H1 (cell line): ENCODE measurements around the gene RAD51B. TPM values are rescaled to one million over a fixed set of nuclear protein-coding genes. Genes with fewer than 3 reads are reported as not detected.

Experiments
- CTCF ChIA-PET: fragments of 300-600 bp; sonication (Branson Sonifier 250); formaldehyde crosslinking; loops from one replicate; lab custom pipeline; 2021; ENCODE audit not compliant: partially characterized antibody; lab: Charles Lee
- POLR2A ChIA-PET: fragments of 300-600 bp; sonication (Branson Sonifier 250); formaldehyde crosslinking; loops from one replicate; lab custom pipeline; 2021; ENCODE audit warnings: inconsistent platforms; ENCODE audit not compliant: partially characterized antibody; lab: Charles Lee
- DNase-seq, 2 experiments: peaks; one replicate each; pipeline versions ENCODE4 v3.0.0 to v3.0.0-alpha.2; 2010 to 2022; ENCODE audit warnings: low spot score in 2 of 2, low read depth in 1 of 2, mixed read lengths in 1 of 2
- FAIRE-seq: peaks from 2 replicates; lab custom pipeline; 2011; peaks lifted over from hg19 to GRCh38; lab: Jason Lieb, UNC
- H2AFZ ChIP-seq: 2 replicates; pipeline ENCODE4 v1.8.1; 2012; ENCODE audit warnings: low read length, inconsistent platforms
- H2AK5ac ChIP-seq: 2 replicates; pipeline ENCODE4 v1.6.1; 2013; ENCODE audit warnings: low read depth, low read length
- H2BK120ac ChIP-seq: replicated peaks from 2 replicates; pipeline ENCODE3; 2013; ENCODE audit warnings: low read depth, low read length, inconsistent platforms
- H2BK12ac ChIP-seq: 2 replicates; pipeline ENCODE4 v1.6.1; 2013; ENCODE audit warnings: low read depth, low read length
- H2BK15ac ChIP-seq: 2 replicates; pipeline ENCODE4 v1.6.1; 2013; ENCODE audit warnings: low read length
- H2BK20ac ChIP-seq: 2 replicates; pipeline ENCODE4 v1.6.1; 2013; ENCODE audit warnings: low read length
- H2BK5ac ChIP-seq: 2 replicates; pipeline ENCODE4 v1.6.1; 2013; ENCODE audit warnings: low read depth, low read length
- H3K14ac ChIP-seq: 2 replicates; pipeline ENCODE4 v1.6.1; 2013; ENCODE audit warnings: inconsistent platforms; ENCODE audit not compliant: insufficient read length
- H3K18ac ChIP-seq: 2 replicates; pipeline ENCODE4 v1.6.1; 2013; ENCODE audit warnings: low read length; ENCODE audit errors: extremely low read depth
- H3K23ac ChIP-seq: 2 replicates; pipeline ENCODE4 v1.6.1; 2013; ENCODE audit warnings: inconsistent platforms; ENCODE audit not compliant: insufficient read length
- H3K23me2 ChIP-seq: 2 replicates; pipeline ENCODE4 v1.6.1; 2013; ENCODE audit warnings: low read depth, low read length
- H3K27ac ChIP-seq: 2 replicates; pipeline ENCODE4 v1.6.1; 2011; ENCODE audit warnings: low read depth, low read length, inconsistent platforms
- H3K27me3 ChIP-seq, 4 experiments: replicated peaks in 1 of 4; 1 replicate in 1 of 4; 2 replicates in 3 of 4; pipeline versions ENCODE4 v1.6.1 to v1.8.1; 2011 to 2013; ENCODE audit warnings: low read length in 3 of 4, mild to moderate bottlenecking in 3 of 4, inconsistent platforms in 2 of 4, mixed read lengths in 2 of 4, moderate library complexity in 1 of 4; ENCODE audit not compliant: control insufficient read depth in 3 of 4, insufficient read depth in 3 of 4; ENCODE audit errors: extremely low read depth in 1 of 4
- H3K36me3 ChIP-seq, 4 experiments: 2 replicates each; pipeline versions ENCODE4 v1.6.1 to v1.8.1; 2011 to 2013; ENCODE audit warnings: mild to moderate bottlenecking in 4 of 4, low read length in 3 of 4, moderate library complexity in 2 of 4, control low read depth in 1 of 4, inconsistent platforms in 1 of 4; ENCODE audit not compliant: insufficient read depth in 4 of 4, control insufficient read depth in 2 of 4
- H3K4ac ChIP-seq: replicated peaks from 2 replicates; pipeline ENCODE3; 2013; ENCODE audit warnings: low read length, low read depth, mixed read lengths, inconsistent platforms; ENCODE audit not compliant: insufficient read length
- H3K4me1 ChIP-seq, 4 experiments: replicated peaks in 1 of 4; 1 replicate in 1 of 4; 2 replicates in 3 of 4; pipeline versions ENCODE4 v1.6.1 to v1.8.1; 2011 to 2013; ENCODE audit warnings: low read length in 3 of 4, inconsistent platforms in 2 of 4, mixed read lengths in 1 of 4; ENCODE audit not compliant: insufficient read depth in 4 of 4, control insufficient read depth in 3 of 4
- H3K4me2 ChIP-seq, 2 experiments: 2 replicates each; pipeline versions ENCODE4 v1.6.1 to v1.8.1; 2011 to 2013; ENCODE audit warnings: low read depth in 2 of 2, low read length in 2 of 2, control low read depth in 1 of 2, inconsistent platforms in 1 of 2, mild to moderate bottlenecking in 1 of 2; ENCODE audit not compliant: insufficient read depth in 1 of 2
- H3K4me3 ChIP-seq, 4 experiments: fragments of 200-600, 300-600 bp in 1 of 4; sonication (generic), shearing (Covaris generic), sonication (Bioruptor Twin) in 1 of 4; 2 replicates each; pipeline versions ENCODE4 v1.5.1 to v1.8.1; 2011 to 2016; ENCODE audit warnings: low read length in 4 of 4, low read depth in 3 of 4, control low read depth in 2 of 4, inconsistent platforms in 2 of 4, mild to moderate bottlenecking in 2 of 4, mixed read lengths in 1 of 4, moderate library complexity in 1 of 4; ENCODE audit not compliant: insufficient read depth in 2 of 4; ENCODE audit errors: extremely low read depth in 1 of 4
- H3K56ac ChIP-seq: replicated peaks from 2 replicates; pipeline ENCODE3; 2013; ENCODE audit warnings: low read depth, mild to moderate bottlenecking, mixed read lengths, low read length, inconsistent platforms; ENCODE audit not compliant: insufficient read length
- H3K79me1 ChIP-seq: 2 replicates; pipeline ENCODE4 v1.6.1; 2013; ENCODE audit warnings: low read depth, low read length, control low read depth
- H3K79me2 ChIP-seq, 2 experiments: 2 replicates each; pipeline versions ENCODE4 v1.6.1 to v1.8.1; 2012 to 2013; ENCODE audit warnings: low read length in 2 of 2, mild to moderate bottlenecking in 2 of 2, inconsistent platforms in 1 of 2; ENCODE audit not compliant: insufficient read depth in 2 of 2, control insufficient read depth in 1 of 2
- H3K9ac ChIP-seq, 4 experiments: replicated peaks in 1 of 4; 1 replicate in 1 of 4; 2 replicates in 3 of 4; pipeline versions ENCODE4 v1.6.1 to v1.8.1; 2011 to 2013; ENCODE audit warnings: low read depth in 3 of 4, low read length in 3 of 4, control low read depth in 2 of 4, mild to moderate bottlenecking in 2 of 4, moderate library complexity in 2 of 4, inconsistent platforms in 1 of 4; ENCODE audit errors: extremely low read depth in 1 of 4
- H3K9me3 ChIP-seq, 2 experiments: 2 replicates each; pipeline versions ENCODE4 v1.6.1 to v1.8.1; 2012 to 2013; ENCODE audit warnings: mild to moderate bottlenecking in 2 of 2, moderate library complexity in 2 of 2, control low read depth in 1 of 2, inconsistent platforms in 1 of 2, low read depth in 1 of 2, low read length in 1 of 2, mixed read lengths in 1 of 2; ENCODE audit not compliant: insufficient read depth in 2 of 2
- H4K20me1 ChIP-seq, 2 experiments: replicated peaks in 1 of 2; 2 replicates each; pipeline versions ENCODE3 to v1.8.1; 2011 to 2013; ENCODE audit warnings: inconsistent platforms in 2 of 2, low read length in 2 of 2, mild to moderate bottlenecking in 1 of 2; ENCODE audit not compliant: insufficient read depth in 2 of 2, control insufficient read depth in 1 of 2
- H4K5ac ChIP-seq: 2 replicates; pipeline ENCODE4 v1.6.1; 2013; ENCODE audit warnings: low read length, low read depth, mixed read lengths, inconsistent platforms; ENCODE audit not compliant: insufficient read length
- H4K8ac ChIP-seq: 2 replicates; pipeline ENCODE4 v1.8.0; 2013; ENCODE audit warnings: mild to moderate bottlenecking, moderate library complexity, low read length, inconsistent platforms; ENCODE audit not compliant: insufficient read depth; ENCODE audit errors: extremely low read depth
- H4K91ac ChIP-seq: replicated peaks from 2 replicates; pipeline ENCODE3; 2013; ENCODE audit warnings: low read length, mixed read lengths, inconsistent platforms; ENCODE audit not compliant: insufficient read length
- CBX8 ChIP-seq: fragments of 300-800, 300-1000 bp; sonication (generic); IDR thresholded peaks from 2 replicates; pipeline ENCODE4 v1.7.1; 2016; ENCODE audit warnings: low read depth, low read length, borderline replicate concordance
- EGR1 ChIP-seq: IDR thresholded peaks from 2 replicates; pipeline ENCODE4 v1.6.1; 2011; ENCODE audit warnings: low read depth, low read length, borderline replicate concordance
- JUND ChIP-seq: IDR thresholded peaks from 2 replicates; pipeline ENCODE4 v1.6.1; 2011; ENCODE audit warnings: mild to moderate bottlenecking, improper control_type of control experiment, low read length
- KDM1A ChIP-seq: fragments of 200-600, 300-600 bp; sonication (generic); IDR thresholded peaks from 2 replicates; pipeline ENCODE4 v1.7.1; 2016; ENCODE audit warnings: mild to moderate bottlenecking, low read length, borderline replicate concordance
- KDM5A ChIP-seq: fragments of 200-600 bp; IDR thresholded peaks from 2 replicates; pipeline ENCODE4 v1.7.1; 2012; ENCODE audit warnings: mild to moderate bottlenecking, low read length, inconsistent platforms, mixed read lengths
- RAD21 ChIP-seq, 2 experiments: IDR thresholded peaks in 1 of 2; conservative IDR thresholded peaks in 1 of 2; 2 replicates each; pipeline ENCODE4 v1.6.1; 2011; ENCODE audit warnings: low read depth in 2 of 2, low read length in 2 of 2, improper control_type of control experiment in 1 of 2, inconsistent platforms in 1 of 2, mild to moderate bottlenecking in 1 of 2, moderate library complexity in 1 of 2
- RNF2 ChIP-seq: fragments of 200-900, 300-1000 bp; sonication (generic); IDR thresholded peaks from 2 replicates; pipeline ENCODE4 v1.7.1; 2016; ENCODE audit warnings: borderline replicate concordance, low read depth, mild to moderate bottlenecking, antibody characterized with exemption, low read length; ENCODE audit not compliant: poor library complexity, severe bottlenecking; ENCODE audit errors: missing control alignments
- SAP30 ChIP-seq: fragments of 300-600 bp; sonication (generic); IDR thresholded peaks from 2 replicates; pipeline ENCODE4 v1.7.1; 2012; ENCODE audit warnings: low read length, moderate library complexity, mild to moderate bottlenecking, inconsistent platforms; ENCODE audit not compliant: insufficient read depth, insufficient replicate concordance
- SP1 ChIP-seq: IDR thresholded peaks from 2 replicates; pipeline ENCODE4 v1.6.1; 2011; ENCODE audit warnings: low read depth, low read length
- WGBS, 2 experiments: shearing (Covaris generic) in 1 of 2; methylation state at CpG; one replicate each; pipeline versions ENCODE4 v1.1.6 to v1.1.7; 2013 to 2015; ENCODE audit warnings: low lambda C conversion rate in 2 of 2, mixed read lengths in 2 of 2, inconsistent platforms in 1 of 2, low coverage in 1 of 2, missing lambda C conversion rate in 1 of 2; ENCODE audit not compliant: insufficient replicate concordance in 2 of 2, insufficient coverage in 1 of 2, insufficient read length in 1 of 2; ENCODE audit errors: extremely low coverage in 1 of 2, missing lambda C conversion rate in 1 of 2; 5-methylcytosine and 5-hydroxymethylcytosine counted together
- polyA plus RNA-seq, 7 experiments: library from polyadenylated mRNA; depleted of rRNA in 3 of 7; stranded (reverse) in 5 of 7; unstranded in 2 of 7; fragments of >200 nt in 5 of 7; fragments of 200-250 nt in 2 of 7; gene quantifications; 1 replicate in 5 of 7; 2 replicates in 1 of 7; 4 replicates in 1 of 7; pipeline versions ENCODE4 v1.2.1 to v1.2.3, GENCODE V29; 2011 to 2013; ENCODE audit warnings: missing spikeins in 2 of 7, mixed read lengths in 2 of 7
- total RNA-seq: library from RNA; stranded (reverse); fragmentation: NEBNext Ultra II Directional; extraction: Animal tissue kit (Norgen Biotek cat#: 25700); gene quantifications from 2 replicates; pipeline ENCODE4 v1.2.1, GENCODE V29; 2021
- TF ChIP-seq, protein P1 (sequence below): IDR thresholded peaks from 2 replicates; pipeline ENCODE4 v1.6.1; 2012; ENCODE audit warnings: low read length, inconsistent platforms

The RAD51B gene
- total and polyA plus RNA-seq, 2 of the 8 experiments (the other 6 are each of a cell fraction or from before 2014, with no cell fraction given), result 3.9 to 14.9 TPM

DNA sequence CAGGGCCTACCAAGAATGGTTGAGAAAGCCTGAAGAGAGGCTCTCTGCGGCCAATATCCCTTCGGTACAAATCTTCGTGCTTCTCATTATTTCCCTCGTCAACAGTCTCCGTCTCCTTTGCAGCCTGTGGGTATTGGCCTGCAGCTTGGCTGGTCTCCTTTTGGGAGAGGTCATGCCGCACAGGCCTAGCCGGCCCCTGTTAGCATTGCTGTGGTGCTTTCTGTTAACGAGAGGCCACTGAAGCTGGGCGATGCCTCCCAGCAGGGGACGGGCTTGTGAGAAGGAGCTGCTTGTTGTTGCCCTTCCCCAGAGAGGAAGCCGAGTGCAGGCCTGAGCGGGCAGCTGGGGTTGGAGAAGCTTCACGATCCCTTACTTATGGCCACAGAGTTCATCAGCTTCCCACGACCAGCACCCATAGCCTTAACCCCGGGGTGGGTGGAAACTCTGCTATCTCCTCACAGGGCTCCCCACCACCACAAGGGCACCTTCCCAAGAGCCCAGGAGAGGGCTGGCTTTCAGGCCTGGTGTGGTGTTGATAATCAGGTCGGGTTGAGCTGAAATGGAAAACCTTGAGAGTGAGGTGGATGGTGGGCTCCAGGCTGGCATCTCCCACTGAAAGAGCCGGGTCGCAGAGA is 744.7 kb downstream of the RAD51B start:
- WGBS, 2 experiments, result 90% methylated on average over 18 of the region's 18 CpGs; no CpG with 5 or more reads in 1 of the 2 experiments
- Histone ChIP-seq H3K9me3 (no peaks in the 10 kb centered on the region), H3K4ac (no peak overlapping the region), H2BK120ac (no peak overlapping the region), H3K23ac (no peak overlapping the region), H3K23me2 (no peaks in the 10 kb centered on the region), H3K79me2 (no peaks in the 10 kb centered on the region), H3K56ac (no peak overlapping the region), H4K5ac (no peak overlapping the region), H3K14ac (no peak overlapping the region), H3K27me3 (no peaks in the 10 kb centered on the region), H3K9ac (no peak overlapping the region), H2AFZ (no peak overlapping the region), H4K91ac (peak overlapping the region; percentile 14), H2BK12ac (no peak overlapping the region), H3K4me2 (no peak overlapping the region), H3K79me1 (no peaks in the 10 kb centered on the region), H3K18ac (peak overlapping the region; percentile 9; the same call in 1 of the 2 replicates), H2BK5ac (0 out of 2 replicates have a peak overlapping the region, but pooled peaks have one; percentile 5), H3K36me3 (no peaks in the 10 kb centered on the region), H2BK20ac (no peak overlapping the region), H4K8ac (peak overlapping the region; percentile 31; the same call in 1 of the 2 replicates), H3K4me3 (no peak overlapping the region), H2BK15ac (no peak overlapping the region), H3K4me1 (peaks cover 0 to 11% (median 2%) of the 10 kb centered on the region in 4 experiments; a peak in 4 of 7 replicates), H3K27ac (no peak overlapping the region), H4K20me1 (no peaks in the 10 kb centered on the region), H2AK5ac (0 out of 2 replicates have a peak overlapping the region, but pooled peaks have one; percentile 1)
- ChIA-PET CTCF (interaction anchor here (1.5 kb wide), 1 partner anchor 10 kb away, joined by 4 read pairs; no protein-coding TSS in a partner anchor), POLR2A (interaction anchor here (2.0 kb wide), 1 partner anchor 229 kb away, joined by 4 read pairs; the partner anchor contains the start of gene ZFP36L1)
- FAIRE-seq (no peak), DNase-seq (no peak)
- no peak for TF ChIP-seq RNF2
- TF ChIP-seq SP1, result no peak
- TF ChIP-seq JUND, result no peak
- TF ChIP-seq EGR1, result no peak
- TF ChIP-seq SAP30, result no peak
- TF ChIP-seq KDM1A, result no peak
- TF ChIP-seq, protein P1, sequence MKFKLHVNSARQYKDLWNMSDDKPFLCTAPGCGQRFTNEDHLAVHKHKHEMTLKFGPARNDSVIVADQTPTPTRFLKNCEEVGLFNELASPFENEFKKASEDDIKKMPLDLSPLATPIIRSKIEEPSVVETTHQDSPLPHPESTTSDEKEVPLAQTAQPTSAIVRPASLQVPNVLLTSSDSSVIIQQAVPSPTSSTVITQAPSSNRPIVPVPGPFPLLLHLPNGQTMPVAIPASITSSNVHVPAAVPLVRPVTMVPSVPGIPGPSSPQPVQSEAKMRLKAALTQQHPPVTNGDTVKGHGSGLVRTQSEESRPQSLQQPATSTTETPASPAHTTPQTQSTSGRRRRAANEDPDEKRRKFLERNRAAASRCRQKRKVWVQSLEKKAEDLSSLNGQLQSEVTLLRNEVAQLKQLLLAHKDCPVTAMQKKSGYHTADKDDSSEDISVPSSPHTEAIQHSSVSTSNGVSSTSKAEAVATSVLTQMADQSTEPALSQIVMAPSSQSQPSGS, result no peak
- no peak for TF ChIP-seq CBX8
- TF ChIP-seq RAD21 (IDR thresholded peaks at IDR 0.05 in 1 of 2, conservative IDR thresholded peaks at IDR 0.05 in 1 of 2; ENCODE audit: low read depth in 2 of 2, low read length in 2 of 2), result no peak
- no peak for TF ChIP-seq KDM5A
